Stimulated activated CD8-positive, alpha-beta memory T cell treated with anti-CD3 and anti-CD28 coated beads, Interleukin-12 subunit alpha, Interleukin-12 subunit beta, amount 100 ng/mL, for 24 hours (primary cell): ENCODE measurements around the gene TMCC1.
"Not testable (repeated sequence)": the region's sequence is repeated elsewhere in the genome, so short reads cannot be mapped to it uniquely, and the experiment has no call there.

Experiments
- DNase-seq: peaks from one replicate; pipeline ENCODE4 v3.0.0-alpha.2; 2020; ENCODE audit errors: extremely low read depth

TMCC1 gene

DNA sequence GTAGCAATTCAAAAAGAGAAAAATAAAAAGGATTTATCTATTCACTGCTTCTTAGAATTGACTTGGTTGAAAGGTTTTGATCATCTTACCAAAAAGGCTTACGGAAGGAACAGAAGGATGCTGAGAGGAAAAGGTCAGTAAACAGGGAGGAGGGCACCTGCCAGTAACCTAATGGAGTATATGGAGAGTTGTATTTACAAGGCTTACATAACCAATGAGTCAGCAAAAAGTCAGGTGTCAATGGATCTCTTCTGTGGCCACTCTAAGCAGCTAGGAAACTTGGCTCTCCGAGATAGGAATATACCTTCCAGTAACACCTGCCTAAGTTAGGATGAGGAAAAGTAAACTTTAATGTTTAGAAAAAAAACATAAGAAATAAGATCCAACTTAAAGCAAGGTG lies 206.6 kb downstream of the TMCC1 start:
- DNase-seq = no peak

DNA sequence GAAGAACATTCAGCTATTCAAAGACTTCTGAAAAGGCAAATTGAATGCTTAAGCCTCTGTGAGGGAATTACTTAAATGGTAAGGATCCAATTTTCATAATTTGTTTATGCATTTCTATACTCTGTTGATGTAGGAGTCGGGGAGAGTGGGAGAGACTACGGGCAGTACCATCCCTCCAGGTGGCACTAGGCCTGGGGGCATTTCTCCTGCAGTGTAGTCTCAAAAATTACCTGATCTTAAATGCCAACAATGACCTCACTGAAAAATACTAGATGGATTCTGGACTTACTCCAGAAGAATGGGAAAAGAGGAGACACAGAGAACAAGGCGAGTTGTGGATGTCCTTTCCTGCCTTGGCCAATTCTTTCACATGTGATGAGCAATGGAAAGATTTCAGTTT lies 209.2 kb downstream of the TMCC1 start:
- DNase-seq = no peak

DNA sequence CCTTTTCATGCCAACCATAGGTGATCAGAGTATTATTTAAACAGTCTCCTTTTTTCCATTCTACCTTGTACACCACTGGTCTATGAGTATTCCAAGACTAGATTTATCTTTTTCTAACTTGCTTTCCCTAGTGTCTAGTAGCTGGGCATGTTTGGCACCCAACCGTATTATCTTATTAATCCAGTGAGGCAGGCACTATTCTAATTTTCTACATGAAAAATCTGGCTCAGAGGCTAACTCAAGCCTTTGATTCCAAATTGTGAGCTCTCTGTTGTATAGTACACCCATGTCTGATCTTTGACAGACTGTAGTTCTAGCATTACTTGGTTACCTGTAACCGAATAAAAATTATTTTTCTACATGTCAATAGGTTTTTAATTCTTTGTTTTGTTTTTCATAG lies 210.3 kb downstream of the TMCC1 start:
- DNase-seq = no peak

DNA sequence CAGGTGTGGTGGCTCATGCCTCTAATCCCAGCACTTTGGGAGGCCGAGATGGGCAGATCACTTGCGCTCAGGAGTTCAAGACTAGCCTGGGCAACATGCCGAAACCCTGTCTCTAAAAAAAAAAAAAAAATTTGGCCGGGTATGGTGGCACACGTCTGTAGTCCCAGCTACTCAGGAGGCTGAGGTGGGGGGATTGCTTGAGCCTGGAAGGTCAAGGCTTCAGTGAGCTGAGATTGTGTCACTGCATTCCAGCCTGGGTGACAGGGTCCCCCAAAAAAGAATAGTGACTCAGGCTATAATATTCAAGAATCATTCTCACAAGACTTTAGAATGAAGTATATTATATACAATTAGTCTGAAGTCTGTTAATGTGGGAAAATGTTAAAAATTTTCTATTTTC lies 216.5 kb downstream of the TMCC1 start:
- no peak for DNase-seq

DNA sequence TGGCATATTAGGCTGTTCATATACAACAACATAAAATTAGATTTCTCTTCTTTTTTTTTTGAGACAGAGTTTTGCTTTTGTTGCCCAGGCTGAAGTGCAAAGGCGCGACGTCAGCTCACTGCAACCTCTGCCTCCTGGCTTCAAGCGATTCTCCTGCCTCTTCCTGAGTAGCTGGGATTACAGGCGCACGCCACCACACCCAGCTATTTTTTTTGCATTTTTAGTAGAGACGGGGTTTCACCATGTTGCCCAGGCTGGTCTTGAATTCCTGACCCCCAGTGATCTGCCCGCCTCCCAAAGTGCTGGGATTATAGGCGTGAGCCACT lies 218.8 kb downstream of the TMCC1 start:
- DNase-seq = not testable (repeated sequence)

DNA sequence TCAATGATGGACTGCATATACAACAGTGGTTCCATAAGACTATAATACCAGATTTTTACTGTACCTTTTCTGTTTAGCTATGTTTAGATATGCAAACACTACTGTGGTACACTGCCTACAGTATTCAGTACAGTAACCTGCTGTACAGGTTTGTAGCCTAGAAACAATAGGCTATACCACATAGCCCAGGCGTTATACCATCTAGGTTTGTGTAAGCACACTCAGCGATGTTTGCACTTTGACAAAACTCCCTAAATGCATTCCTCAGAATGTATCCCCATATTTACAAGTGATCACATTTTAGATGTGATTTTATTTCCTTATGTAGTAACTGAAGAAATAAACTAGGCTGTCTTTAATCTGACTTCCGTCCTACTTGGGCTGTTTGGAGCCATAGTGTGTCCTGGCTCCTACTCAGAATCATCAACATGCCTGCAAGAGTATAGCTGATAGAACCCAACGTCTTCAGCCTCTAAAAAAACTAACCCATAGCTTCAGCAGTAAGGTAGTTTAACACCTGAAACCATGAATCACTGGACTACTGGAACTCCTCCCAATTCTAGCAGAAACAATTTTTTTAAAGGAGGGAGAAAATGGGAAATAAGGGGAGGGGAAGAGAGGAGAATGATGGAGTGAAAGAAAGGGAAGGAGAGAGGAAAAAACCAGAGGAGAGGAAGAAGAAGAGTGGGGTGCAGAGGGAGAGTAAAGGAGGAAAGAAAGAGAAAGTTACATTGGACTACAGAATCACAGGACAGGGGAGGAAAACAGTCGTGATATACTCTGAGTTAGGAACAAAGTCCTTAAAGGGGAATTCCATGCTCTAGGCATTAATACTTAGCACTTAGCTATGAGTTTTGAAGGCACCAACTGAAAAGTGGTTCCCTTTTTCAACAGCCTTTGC lies 219.4 kb downstream of the TMCC1 start:
- no peak for DNase-seq

DNA sequence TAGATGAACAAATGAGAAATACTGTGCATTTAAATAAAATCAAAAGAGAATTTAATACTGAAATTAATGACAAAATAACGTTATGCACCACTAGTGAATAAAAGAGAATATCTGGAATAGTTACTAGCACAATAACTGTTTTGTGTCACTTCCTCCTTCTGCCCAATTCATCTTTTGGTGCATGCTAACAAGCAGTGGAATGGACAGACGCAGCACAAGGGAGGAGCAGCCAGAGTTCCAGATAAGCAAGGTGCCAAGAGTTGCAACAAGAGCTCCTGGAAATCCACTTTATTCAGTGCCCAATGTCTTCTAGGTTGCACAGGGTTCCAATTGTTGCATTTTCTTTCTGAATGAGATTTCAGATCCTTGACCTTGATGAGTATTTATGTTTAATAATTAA lies 220.5 kb downstream of the TMCC1 start:
- no peak for DNase-seq

DNA sequence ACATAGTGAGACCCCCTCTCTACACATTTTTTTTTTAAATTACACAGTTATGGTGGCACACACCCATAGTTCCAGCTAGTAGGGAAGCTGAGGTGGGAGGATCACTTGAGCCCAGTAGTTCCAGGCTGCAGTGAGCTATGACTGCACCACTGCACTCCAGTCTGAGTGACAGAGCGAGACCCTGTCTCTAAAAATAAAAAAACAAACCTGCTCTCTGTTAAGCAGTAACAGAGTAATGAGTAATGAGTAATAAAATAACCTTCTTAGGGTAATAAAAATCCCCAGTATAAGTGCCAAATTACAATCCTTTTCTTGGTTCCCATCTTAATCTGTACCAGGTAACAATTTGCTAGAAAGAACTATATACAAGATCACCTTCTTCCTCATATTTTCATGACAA lies 221.1 kb downstream of the TMCC1 start:
- no peak for DNase-seq

DNA sequence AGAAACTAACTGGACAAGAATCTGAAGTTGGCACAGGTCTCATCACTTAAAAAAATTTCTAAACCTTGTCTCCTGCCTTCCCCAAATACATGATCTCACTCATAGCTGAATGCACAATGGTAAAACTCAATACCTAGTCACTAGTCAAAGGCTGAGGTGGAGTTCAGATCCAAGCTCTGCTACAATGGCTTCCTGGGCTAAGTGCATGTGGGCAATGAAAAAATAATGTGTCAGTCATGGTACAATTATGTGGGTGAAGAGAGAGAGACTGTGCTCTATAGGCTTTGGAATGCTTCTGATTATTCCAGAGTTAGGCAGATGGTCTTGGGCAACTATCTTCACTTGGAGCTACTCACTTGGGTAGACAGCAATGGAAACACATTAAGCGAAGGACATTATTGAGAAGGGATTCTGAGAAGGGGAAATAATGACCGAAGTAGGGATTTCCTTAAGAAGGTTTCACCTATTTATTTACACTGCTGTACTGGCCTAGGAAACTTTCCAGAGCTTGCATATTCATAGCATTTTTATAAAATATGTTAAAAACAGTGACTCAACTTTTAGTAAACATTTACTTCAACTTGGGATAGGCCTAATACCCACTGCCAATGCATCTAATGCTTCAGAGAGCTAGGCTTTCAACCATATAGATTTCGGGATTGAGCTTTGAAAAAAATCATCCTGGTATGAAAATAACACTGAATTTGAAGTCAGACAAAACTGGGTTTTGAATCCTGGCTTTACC lies 228.3 kb downstream of the TMCC1 start:
- no peak for DNase-seq

DNA sequence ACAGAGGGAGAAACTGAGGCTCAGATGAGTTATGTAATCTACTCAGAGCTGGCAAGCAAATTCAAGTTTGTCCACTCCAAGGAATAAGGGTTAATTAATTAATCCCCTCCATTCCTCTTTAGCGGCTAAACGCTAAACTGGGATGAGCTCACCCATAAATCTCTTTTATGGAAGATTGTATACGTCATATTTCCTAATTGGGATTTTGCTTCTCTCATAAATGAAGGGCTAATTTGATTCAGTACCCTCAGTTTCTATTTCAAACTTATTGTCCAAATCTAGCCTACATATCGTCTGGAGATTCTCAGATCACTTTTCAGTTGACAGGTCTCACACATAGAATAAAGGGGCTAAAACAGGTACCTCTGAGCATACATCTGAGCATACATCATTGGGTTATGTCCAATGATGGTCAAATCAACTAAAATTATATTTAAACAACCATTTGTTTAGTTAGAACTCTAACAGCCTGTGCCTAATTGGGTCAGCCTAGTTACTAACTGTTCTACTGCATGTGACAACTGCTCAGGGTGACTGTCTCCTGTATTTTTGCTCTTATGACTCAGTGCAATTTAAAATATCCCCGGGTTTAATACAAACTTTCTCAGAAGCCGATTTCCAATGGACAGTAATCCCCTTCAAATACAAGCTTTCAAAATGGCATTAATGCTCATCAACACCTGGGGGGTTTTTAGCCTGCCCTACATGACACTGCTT lies 229.4 kb downstream of the TMCC1 start:
- no peak for DNase-seq

DNA sequence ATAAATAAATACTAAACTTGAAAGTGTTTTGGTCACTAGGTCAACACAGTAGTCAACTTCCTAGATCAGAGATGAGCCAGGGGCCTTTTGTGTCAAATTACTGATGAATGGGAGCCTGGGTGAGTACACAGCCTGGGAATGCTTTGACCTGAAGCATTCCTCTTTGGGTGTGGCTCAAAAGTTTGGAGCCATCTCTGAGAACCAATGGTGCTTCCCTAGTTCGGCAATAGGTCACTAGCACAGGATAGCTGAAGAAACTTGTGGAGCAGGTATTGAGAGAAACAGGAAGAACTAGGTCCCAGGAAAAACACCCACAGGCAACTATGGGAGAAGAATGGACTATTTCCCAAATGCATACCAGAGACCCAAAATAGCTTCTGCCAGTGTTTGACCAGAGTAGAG lies 230.5 kb downstream of the TMCC1 start:
- no peak for DNase-seq

DNA sequence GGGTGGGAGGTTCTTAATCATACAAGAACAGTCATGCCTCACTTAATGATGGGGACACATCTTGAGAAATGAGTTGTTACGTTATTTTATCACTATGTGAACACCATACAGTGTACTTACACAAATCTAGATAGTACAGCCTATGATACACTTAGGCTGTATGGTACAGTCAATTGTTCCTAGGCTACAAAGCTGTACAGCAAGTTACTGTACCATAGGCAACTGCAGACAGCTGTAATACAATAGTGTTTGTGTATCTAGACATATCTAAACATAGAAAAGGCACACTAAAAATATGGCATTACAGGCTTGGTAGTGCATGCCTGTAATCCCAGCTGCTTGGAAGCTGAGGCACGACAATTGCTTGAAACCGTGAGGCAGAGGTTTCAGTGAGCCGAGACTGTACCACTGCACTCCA lies 231.3 kb downstream of the TMCC1 start:
- DNase-seq = no peak

DNA sequence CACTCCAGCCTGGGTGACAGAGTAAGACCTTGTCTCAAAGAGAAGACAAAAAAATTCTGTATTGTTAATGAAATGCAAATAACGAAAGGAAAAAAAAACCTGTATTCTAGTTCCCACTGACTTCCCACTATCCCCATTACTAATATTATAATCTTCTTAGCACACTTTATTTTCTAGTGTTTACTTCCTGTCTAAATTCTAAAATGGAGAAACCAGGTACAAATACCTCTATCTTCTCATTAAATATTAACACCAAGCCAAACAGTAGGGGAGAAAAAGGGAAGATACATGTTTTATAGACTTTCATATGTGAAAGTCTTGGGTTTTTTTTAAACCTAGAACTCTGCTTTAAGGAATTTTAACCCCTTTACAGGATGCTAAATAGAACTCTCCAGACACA lies 231.7 kb downstream of the TMCC1 start:
- DNase-seq = no peak

DNA sequence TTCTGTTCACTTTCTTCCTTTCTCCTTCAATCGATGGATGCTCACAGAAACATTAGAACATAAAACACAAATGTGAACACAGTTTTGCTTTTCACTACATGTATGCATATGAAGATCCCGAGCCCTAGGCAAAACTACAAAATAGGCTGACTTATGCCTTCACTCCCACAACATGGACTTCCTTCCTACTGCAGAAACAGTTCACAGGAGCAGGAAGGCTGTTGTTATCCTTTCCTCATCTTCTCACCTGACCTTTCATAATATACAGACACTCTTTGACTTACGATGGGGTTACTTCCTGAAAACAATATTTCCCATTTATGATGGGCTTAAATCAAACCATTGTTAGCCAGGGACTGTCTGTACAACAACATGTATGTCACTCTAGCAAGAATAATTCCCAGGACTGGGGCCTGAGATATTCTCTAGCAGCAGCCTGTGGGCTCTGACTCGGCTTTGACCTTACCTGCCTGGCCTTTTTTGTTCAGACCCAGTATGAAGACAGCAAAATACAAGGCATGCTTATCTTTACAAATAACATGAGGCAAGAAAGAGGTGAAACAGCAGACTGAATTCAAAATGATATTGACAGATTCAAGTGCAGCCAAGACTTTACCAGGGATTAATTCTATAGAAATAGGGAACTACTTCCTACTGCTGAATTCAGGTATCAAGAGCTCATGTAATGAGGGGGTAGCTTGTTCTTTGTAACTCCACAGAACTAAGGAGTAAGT lies 235.2 kb downstream of the TMCC1 start:
- DNase-seq = no peak

DNA sequence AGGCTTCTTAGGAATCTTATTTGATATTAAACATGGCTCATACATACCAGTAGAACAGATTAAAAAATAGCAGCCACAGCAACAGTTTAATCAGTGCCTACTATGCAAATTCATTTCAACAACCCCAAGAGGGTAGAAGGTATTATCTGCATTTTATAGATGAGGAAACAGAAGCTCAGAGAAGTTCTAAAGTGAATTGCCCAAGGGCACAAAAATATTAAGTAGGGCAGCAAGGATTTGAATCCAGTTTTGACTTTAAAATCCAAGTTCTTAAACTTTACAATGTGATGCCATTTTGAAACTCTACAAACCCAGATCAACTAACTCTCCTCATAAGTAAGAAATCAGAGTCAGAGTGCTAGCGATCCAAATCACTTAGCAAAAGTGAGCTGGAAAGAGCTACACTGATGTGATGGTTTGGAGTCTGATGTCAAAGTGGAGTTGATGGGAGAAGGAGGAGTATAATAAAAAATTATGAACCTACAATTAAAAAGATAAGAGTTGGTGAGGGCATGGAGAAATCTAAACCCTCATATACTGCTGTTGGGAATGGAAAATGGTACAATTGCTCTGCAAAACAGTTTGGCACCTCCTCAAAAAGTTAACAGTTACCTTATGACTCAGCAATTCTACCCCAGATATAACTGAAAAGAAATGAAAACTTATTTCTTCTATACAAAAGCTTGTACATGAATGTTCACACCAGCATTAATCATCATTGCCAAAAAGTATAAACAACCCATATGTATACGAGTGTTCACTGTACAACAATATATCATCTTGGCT lies 236.1 kb downstream of the TMCC1 start:
- DNase-seq = no peak

DNA sequence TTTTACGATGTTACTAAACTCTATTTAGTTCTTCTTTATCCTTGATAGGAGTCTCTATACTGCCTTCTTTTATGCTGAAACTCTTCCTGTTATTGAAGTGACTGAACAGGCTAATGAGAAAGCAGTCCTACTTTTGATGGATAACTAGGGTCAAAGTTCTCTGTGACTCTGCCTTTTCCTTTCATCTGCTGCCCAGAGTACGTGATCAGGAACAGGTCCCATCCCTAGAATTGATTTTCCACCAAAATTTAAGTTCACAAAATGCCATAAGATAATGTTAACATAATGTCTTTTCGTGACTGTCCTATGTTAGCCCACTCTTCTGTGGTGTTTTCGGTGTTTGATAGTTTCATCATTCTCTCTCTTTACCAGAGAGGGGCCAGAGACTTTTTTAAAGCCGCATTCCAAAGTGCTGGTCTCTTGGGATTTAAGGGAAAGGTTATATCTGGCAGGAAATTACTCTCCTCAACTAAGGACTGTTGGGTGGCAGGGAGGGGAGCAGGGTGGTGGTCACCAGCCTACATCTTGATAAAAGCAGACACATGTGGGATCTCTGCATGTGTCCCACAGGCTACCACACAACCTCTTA lies 236.8 kb downstream of the TMCC1 start:
- DNase-seq = no peak

DNA sequence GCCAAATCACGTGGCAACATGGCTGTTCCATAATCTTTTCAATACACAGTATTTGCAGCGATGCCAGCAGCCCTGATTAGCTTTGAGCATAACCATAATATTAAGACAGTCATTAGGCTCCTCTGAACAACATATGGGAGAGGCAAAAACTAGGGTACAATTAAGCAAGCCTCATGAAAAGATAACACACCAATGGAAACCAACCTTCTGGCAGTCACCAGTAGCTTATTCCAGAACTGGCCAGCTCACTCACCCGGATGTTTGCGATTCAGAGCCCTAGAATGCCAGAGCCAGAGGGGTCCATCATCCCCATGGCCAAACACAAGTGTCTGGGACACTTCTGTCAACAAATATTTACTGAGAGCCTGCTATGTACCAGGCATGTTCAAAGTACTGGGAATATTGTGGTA lies 238.2 kb downstream of the TMCC1 start:
- DNase-seq = no peak

DNA sequence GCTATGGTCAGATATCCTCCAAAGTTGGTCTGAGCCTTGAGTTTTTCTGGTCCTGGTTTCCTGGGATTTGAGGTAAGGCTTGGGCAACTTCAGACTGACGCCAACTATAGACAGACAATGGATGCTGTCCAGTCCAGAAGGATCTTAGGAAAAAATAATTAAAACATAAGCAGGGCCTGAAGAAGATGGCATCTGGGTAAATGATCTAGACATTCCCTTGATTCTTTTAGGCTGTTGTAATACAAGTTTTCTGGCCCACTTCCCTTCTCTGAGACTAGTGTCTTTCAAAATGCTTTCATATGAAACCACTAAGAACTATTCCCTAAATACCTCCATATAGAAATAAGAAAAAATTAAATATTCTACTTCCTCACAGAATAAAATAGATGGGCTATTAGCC lies 239.4 kb downstream of the TMCC1 start:
- no peak for DNase-seq

DNA sequence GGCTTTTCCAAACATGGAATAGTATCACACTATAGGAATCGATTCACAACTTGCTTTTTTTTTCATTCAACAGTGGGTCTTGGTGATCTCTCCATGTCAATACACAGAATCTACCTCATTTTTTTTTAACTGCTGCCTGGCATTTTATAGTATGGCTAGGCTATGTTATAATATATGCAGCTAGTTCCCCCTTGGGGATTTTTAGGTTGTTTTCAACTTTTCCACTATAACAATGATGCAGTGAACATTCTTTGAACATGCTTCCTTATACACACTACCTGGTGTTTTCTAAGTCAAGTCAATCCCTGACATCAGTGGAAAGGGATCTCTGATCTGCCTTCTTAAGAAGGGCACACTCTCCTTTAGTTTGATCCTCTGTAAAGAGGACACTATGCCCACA lies 240.5 kb downstream of the TMCC1 start:
- DNase-seq = no peak

DNA sequence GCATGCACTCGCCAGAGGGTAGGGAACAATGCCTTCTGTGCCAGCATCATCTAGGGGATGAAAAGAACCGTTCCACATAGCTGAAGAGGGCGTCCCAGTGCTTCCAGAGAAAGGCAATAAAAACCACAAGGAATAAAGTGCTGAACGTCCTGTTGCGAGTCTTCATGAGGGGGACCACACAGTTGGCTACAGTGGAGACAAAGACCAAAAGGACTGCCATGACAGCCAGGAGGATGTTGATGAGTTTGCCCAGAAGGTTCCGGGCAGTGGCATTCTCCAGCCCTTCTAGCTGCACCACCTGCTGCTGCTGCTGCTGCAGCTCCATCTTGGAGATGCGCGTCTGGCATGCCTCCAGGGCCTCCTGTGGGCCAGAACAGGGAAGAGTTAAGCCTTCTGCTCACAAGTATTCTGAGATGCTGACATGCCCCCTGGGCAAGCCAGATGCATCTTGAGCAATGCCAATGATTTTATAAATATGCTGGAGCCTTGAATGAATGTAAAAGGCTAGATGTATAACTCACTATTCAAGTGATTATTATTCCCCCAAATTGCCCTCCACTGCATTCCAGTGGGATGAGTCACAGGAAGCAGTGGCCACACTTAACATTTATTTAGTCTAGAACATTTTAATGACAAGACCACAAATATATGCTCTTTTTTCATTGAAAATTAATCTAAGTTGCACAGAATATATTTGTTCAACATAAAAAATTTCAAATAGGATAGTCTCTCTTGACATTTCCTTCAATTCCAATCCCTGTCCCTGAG lies 241.9 kb downstream of the TMCC1 start:
- no peak for DNase-seq
